ENCODE data around the gene NAALADL2.
A peak's percentile ranks its signal among the peaks of the same experiment; 100 is the strongest.

The NAALADL2 gene

GRCh38 chr3:174862101-174862500 lies 3.0 kb downstream of the NAALADL2 start:
- DNase-seq (ENCODE audit: low read depth): no peak
- no peak overlapping the region for H3K4me3 ChIP-seq (ENCODE audit: low read length)
- TF ChIP-seq CTCF (conservative IDR thresholded peaks at IDR 0.05; ENCODE audit: low read depth, low read length): peak; percentile 29

- H3K4me3 ChIP-seq (ENCODE audit: low read length): no peak overlapping the region
- no peak for TF ChIP-seq CTCF (conservative IDR thresholded peaks at IDR 0.05; ENCODE audit: low read depth, low read length)
- no peak for DNase-seq (ENCODE audit: low read depth)
These were observed 3.5 kb downstream of the NAALADL2 start for GRCh38 chr3:174862666-174863065.

GRCh38 chr3:174863488-174863887 lies 4.4 kb downstream of the NAALADL2 start:
- DNase-seq (ENCODE audit: low read depth): no peak
- no peak for TF ChIP-seq CTCF (conservative IDR thresholded peaks at IDR 0.05; ENCODE audit: low read depth, low read length)
- H3K4me3 ChIP-seq (ENCODE audit: low read length): no peak overlapping the region

GRCh38 chr3:174869448-174869847 lies 10.3 kb downstream of the NAALADL2 start:
- DNase-seq (ENCODE audit: low read depth): no peak
- no peak overlapping the region for H3K4me3 ChIP-seq (ENCODE audit: low read length)
- no peak for TF ChIP-seq CTCF (conservative IDR thresholded peaks at IDR 0.05; ENCODE audit: low read depth, low read length)

GRCh38 chr3:174873832-174874657 lies 14.9 kb downstream of the NAALADL2 start:
- no peak for TF ChIP-seq CTCF (conservative IDR thresholded peaks at IDR 0.05; ENCODE audit: low read depth, low read length)
- no peak overlapping the region for H3K4me3 ChIP-seq (ENCODE audit: low read length)
- no peak for DNase-seq (ENCODE audit: low read depth)

GRCh38 chr3:174882789-174883188 lies 23.7 kb downstream of the NAALADL2 start:
- no peak overlapping the region for H3K4me3 ChIP-seq (ENCODE audit: low read length)
- TF ChIP-seq CTCF (conservative IDR thresholded peaks at IDR 0.05; ENCODE audit: low read depth, low read length): no peak
- no peak for DNase-seq (ENCODE audit: low read depth)

Measured in retinal pigment epithelial cell (primary cell).